ENCODE data around the gene PLSCR4. TPM values are rescaled to one million over a fixed set of nuclear protein-coding genes. Genes with fewer than 3 reads are reported as not detected.
"Not testable (repeated sequence)": the region's sequence is repeated elsewhere in the genome, so short reads cannot be mapped to it uniquely, and the experiment has no call there.

PLSCR4 gene
- total RNA-seq, 1 experiment from 2014 or later = 93.8 TPM

- no peak overlapping the region for H3K4me3 ChIP-seq
- no peaks in the 10 kb centered on the region; the same call in 1 of the 2 replicates for H3K9me3 ChIP-seq
- no peaks in the 10 kb centered on the region for H3K27me3 ChIP-seq
- no peak for DNase-seq
- H3K36me3 ChIP-seq = no peaks in the 10 kb centered on the region
Measured at GRCh38 chr3:146259880-146260589, 9.1 kb upstream of the PLSCR4 start.

- Histone ChIP-seq H3K36me3 (no peaks in the 10 kb centered on the region), H3K9me3 (peaks cover 19% of the 10 kb centered on the region), H3K4me3 (no peak overlapping the region), H3K27me3 (no peaks in the 10 kb centered on the region)
- peak; percentile 80 for DNase-seq
Measured at GRCh38 chr3:146256851-146257486, 6.1 kb upstream of the PLSCR4 start.

GRCh38 chr3:146252445-146252844 is 1.5 kb upstream of the PLSCR4 start:
- not testable (repeated sequence) for H3K27me3 ChIP-seq, H3K4me3 ChIP-seq, DNase-seq
- peaks cover 14% of the 10 kb centered on the region for H3K36me3 ChIP-seq
- H3K9me3 ChIP-seq = peaks cover 19% of the 10 kb centered on the region

- Histone ChIP-seq H3K9me3 (peaks cover 19% of the 10 kb centered on the region), H3K36me3 (peaks cover 24% of the 10 kb centered on the region), H3K27me3 (no peaks in the 10 kb centered on the region), H3K4me3 (peak overlapping the region; percentile 73)
- DNase-seq = no peak
Measured at GRCh38 chr3:146249921-146250320, 984 bp downstream of the PLSCR4 start.

- Histone ChIP-seq H3K4me3 (peak overlapping the region; percentile 73), H3K27me3 (no peaks in the 10 kb centered on the region), H3K36me3 (peaks cover 44% of the 10 kb centered on the region), H3K9me3 (peaks cover 3% of the 10 kb centered on the region)
- no peak for DNase-seq
Measured at GRCh38 chr3:146247911-146248310, 3.0 kb downstream of the PLSCR4 start.

- Histone ChIP-seq H3K4me3 (no peak overlapping the region), H3K36me3 (peaks cover 55% of the 10 kb centered on the region), H3K27me3 (no peaks in the 10 kb centered on the region), H3K9me3 (no peaks in the 10 kb centered on the region; the same call in 1 of the 2 replicates)
- DNase-seq = no peak
Measured at GRCh38 chr3:146246526-146246925, 4.4 kb downstream of the PLSCR4 start.

- Histone ChIP-seq H3K27me3 (no peaks in the 10 kb centered on the region), H3K36me3 (peaks cover 71% of the 10 kb centered on the region), H3K4me3 (no peak overlapping the region), H3K9me3 (peaks cover 6% of the 10 kb centered on the region)
- DNase-seq = no peak
Measured at GRCh38 chr3:146243559-146243958, 7.3 kb downstream of the PLSCR4 start.

- Histone ChIP-seq H3K36me3 (peaks cover 72% of the 10 kb centered on the region), H3K27me3 (no peaks in the 10 kb centered on the region), H3K4me3 (no peak overlapping the region), H3K9me3 (peaks cover 21% of the 10 kb centered on the region)
- DNase-seq = peak; percentile 40
Measured at GRCh38 chr3:146241523-146242240, 9.2 kb downstream of the PLSCR4 start.

GRCh38 chr3:146233487-146233886 is 17.4 kb downstream of the PLSCR4 start:
- no peak for DNase-seq
- Histone ChIP-seq H3K36me3 (peaks cover 79% of the 10 kb centered on the region), H3K4me3 (no peak overlapping the region), H3K9me3 (peaks cover 45% of the 10 kb centered on the region), H3K27me3 (no peaks in the 10 kb centered on the region)

- DNase-seq = no peak
- Histone ChIP-seq H3K9me3 (peaks cover 13% of the 10 kb centered on the region), H3K4me3 (no peak overlapping the region), H3K27me3 (no peaks in the 10 kb centered on the region), H3K36me3 (peaks cover 68% of the 10 kb centered on the region)
Measured at GRCh38 chr3:146227486-146227885, 23.4 kb downstream of the PLSCR4 start.

GRCh38 chr3:146226881-146227280 is 24.0 kb downstream of the PLSCR4 start:
- Histone ChIP-seq H3K4me3 (no peak overlapping the region), H3K9me3 (peaks cover 9% of the 10 kb centered on the region; the same call in 1 of the 2 replicates), H3K36me3 (peaks cover 64% of the 10 kb centered on the region), H3K27me3 (no peaks in the 10 kb centered on the region)
- DNase-seq = no peak

GRCh38 chr3:146225458-146225857 is 25.4 kb downstream of the PLSCR4 start:
- not testable (repeated sequence) for DNase-seq, H3K27me3 ChIP-seq, H3K4me3 ChIP-seq, H3K9me3 ChIP-seq
- peaks cover 50% of the 10 kb centered on the region for H3K36me3 ChIP-seq

GRCh38 chr3:146223401-146224373 is 27.2 kb downstream of the PLSCR4 start:
- Histone ChIP-seq H3K9me3 (0 out of 2 replicates have a peak, but pooled peaks cover 2% of the 10 kb centered on the region), H3K36me3 (peaks cover 52% of the 10 kb centered on the region), H3K4me3 (no peak overlapping the region), H3K27me3 (no peaks in the 10 kb centered on the region)
- no peak for DNase-seq

- Histone ChIP-seq H3K27me3 (no peaks in the 10 kb centered on the region), H3K4me3 (no peak overlapping the region), H3K9me3 (0 out of 2 replicates have a peak, but pooled peaks cover 2% of the 10 kb centered on the region), H3K36me3 (peaks cover 54% of the 10 kb centered on the region)
- peak; percentile 37 for DNase-seq
Measured at GRCh38 chr3:146222204-146223046, 28.5 kb downstream of the PLSCR4 start.

GRCh38 chr3:146221276-146221675 is 29.6 kb downstream of the PLSCR4 start:
- H3K9me3 ChIP-seq = 0 out of 2 replicates have a peak, but pooled peaks cover 2% of the 10 kb centered on the region
- peaks cover 56% of the 10 kb centered on the region for H3K36me3 ChIP-seq
- DNase-seq = no peak

More at GRCh38 chr3:146221276-146221675, 29.6 kb downstream of the PLSCR4 start:
- no peak overlapping the region for H3K4me3 ChIP-seq
- H3K27me3 ChIP-seq = no peaks in the 10 kb centered on the region
